Measurements from ENCODE around the gene MAGI1.

MAGI1 gene

DNA sequence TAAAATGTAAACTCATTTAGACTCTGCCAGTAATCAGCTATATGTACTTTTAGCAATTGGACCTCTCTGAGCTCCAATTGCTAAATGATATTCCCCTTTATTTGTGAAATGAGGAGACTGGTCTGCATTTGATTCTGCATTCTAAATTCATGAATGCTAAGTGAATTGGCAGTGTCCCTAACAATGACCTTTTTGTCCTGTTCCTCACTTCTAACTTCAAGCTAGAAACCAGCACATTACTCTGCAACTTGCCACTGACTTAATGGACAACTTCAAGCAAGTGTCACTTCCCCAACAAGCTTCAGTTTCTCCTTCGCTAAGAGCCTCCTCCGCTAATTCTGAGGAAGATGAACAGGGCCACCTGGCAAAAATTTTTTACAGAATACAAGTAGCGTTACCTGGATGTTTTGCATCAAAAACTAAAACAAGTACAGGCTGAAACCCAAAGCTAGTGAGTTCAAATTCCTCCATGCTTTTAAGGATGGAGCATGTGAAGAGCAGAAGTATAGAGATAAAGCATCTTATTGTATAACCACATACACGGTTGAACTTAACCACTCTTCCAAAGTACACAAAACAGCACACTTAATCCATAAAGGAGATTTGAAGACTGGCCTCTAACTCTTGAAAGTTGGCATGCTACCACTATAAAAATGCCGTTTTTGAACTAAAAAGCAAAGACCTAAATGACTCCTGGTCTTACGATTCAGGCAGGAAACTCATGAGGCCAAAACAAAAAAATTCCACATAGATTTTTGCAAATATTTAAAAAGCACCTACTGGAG is 207.6 kb downstream of the MAGI1 start:
- no peak for TF ChIP-seq ZFP3 (CRISPR knock-in tag; IDR thresholded peaks at IDR 0.05)
- no peak for TF ChIP-seq RARB (CRISPR knock-in tag; IDR thresholded peaks at IDR 0.05)
- no peak for TF ChIP-seq ARNTL (CRISPR knock-in tag; IDR thresholded peaks at IDR 0.05; ENCODE audit: borderline replicate concordance, low read depth)
- TF ChIP-seq ZNF70 (CRISPR knock-in tag; IDR thresholded peaks at IDR 0.05): no peak
- no peak for TF ChIP-seq OSR1 (CRISPR knock-in tag; IDR thresholded peaks at IDR 0.05)
- no peak for TF ChIP-seq ESRRG (CRISPR knock-in tag; IDR thresholded peaks at IDR 0.05)
- TF ChIP-seq GLIS3 (CRISPR knock-in tag; IDR thresholded peaks at IDR 0.05): no peak
- TF ChIP-seq, protein P1, sequence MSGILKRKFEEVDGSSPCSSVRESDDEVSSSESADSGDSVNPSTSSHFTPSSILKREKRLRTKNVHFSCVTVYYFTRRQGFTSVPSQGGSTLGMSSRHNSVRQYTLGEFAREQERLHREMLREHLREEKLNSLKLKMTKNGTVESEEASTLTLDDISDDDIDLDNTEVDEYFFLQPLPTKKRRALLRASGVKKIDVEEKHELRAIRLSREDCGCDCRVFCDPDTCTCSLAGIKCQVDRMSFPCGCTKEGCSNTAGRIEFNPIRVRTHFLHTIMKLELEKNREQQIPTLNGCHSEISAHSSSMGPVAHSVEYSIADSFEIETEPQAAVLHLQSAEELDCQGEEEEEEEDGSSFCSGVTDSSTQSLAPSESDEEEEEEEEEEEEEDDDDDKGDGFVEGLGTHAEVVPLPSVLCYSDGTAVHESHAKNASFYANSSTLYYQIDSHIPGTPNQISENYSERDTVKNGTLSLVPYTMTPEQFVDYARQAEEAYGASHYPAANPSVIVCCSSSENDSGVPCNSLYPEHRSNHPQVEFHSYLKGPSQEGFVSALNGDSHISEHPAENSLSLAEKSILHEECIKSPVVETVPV (CRISPR knock-in tag; IDR thresholded peaks at IDR 0.05): no peak
- TF ChIP-seq SNAI2 (CRISPR knock-in tag; IDR thresholded peaks at IDR 0.05): no peak
- TF ChIP-seq, protein P2, sequence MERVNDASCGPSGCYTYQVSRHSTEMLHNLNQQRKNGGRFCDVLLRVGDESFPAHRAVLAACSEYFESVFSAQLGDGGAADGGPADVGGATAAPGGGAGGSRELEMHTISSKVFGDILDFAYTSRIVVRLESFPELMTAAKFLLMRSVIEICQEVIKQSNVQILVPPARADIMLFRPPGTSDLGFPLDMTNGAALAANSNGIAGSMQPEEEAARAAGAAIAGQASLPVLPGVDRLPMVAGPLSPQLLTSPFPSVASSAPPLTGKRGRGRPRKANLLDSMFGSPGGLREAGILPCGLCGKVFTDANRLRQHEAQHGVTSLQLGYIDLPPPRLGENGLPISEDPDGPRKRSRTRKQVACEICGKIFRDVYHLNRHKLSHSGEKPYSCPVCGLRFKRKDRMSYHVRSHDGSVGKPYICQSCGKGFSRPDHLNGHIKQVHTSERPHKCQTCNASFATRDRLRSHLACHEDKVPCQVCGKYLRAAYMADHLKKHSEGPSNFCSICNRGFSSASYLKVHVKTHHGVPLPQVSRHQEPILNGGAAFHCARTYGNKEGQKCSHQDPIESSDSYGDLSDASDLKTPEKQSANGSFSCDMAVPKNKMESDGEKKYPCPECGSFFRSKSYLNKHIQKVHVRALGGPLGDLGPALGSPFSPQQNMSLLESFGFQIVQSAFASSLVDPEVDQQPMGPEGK (CRISPR knock-in tag; IDR thresholded peaks at IDR 0.05; ENCODE audit: borderline replicate concordance): no peak
- no peak for TF ChIP-seq BACH2 (CRISPR knock-in tag; IDR thresholded peaks at IDR 0.05; ENCODE audit: borderline replicate concordance)
- TF ChIP-seq CSDC2 (CRISPR knock-in tag; IDR thresholded peaks at IDR 0.05): no peak

DNA sequence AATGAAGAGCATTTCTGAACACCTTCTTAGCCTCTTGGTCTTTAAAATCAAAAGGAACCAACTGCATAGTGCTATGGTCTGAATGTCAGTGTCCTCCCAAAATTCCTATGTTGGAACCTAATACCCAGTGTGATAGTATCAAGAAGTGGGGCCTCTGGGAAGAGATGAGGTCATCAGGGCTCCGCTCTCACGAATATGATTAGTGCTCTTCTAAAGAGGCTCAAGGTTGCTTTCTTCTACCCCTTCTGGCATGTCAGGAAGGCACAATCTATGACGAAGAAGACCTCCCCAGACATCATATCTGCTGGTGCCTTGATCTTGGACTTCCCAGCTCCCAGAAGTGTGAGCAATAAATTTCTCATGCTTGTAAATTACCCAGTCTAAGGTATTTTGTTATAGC is 209.5 kb downstream of the MAGI1 start:
- TF ChIP-seq PPARA (CRISPR knock-in tag; IDR thresholded peaks at IDR 0.05; ENCODE audit: borderline replicate concordance) (no peak), ZNF565 (CRISPR knock-in tag; conservative IDR thresholded peaks at IDR 0.05; ENCODE audit: low read depth) (no peak), CSDC2 (CRISPR knock-in tag; IDR thresholded peaks at IDR 0.05) (no peak), TCF4 (CRISPR knock-in tag; IDR thresholded peaks at IDR 0.05; ENCODE audit: borderline replicate concordance) (no peak), OSR1 (CRISPR knock-in tag; IDR thresholded peaks at IDR 0.05) (no peak), ZC3H10 (CRISPR knock-in tag; IDR thresholded peaks at IDR 0.05) (no peak), ISL1 (CRISPR knock-in tag; IDR thresholded peaks at IDR 0.05) (no peak), BACH2 (CRISPR knock-in tag; IDR thresholded peaks at IDR 0.05; ENCODE audit: borderline replicate concordance) (no peak)
- no peak for ATAC-seq

More for the DNA sequence above, 207.6 kb downstream of the MAGI1 start:
- peak; percentile 8; the same call in 1 of the 3 replicates for ATAC-seq

DNA sequence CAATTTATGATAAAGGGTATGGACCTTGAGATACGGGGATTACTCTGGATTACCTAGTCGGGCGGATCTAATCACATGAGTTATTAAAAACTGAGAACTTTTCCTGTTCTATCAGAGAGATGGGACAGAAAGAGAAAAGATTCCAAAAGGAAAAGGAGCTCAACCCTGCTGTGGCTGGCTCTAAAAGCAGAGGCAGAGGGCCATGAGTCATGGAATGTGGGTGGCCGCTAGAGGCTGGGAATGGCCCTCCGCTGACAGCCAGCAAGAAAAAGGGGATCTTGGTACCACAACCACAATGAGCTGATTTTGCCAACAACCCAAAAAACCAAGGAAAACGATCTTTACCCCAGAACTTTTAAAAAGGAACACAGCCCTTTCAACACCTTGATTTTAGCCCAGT is 210.0 kb downstream of the MAGI1 start:
- ATAC-seq: peak; percentile 48; the same call in 1 of the 3 replicates
- no peak for TF ChIP-seq ARNTL (CRISPR knock-in tag; IDR thresholded peaks at IDR 0.05; ENCODE audit: borderline replicate concordance, low read depth)

DNA sequence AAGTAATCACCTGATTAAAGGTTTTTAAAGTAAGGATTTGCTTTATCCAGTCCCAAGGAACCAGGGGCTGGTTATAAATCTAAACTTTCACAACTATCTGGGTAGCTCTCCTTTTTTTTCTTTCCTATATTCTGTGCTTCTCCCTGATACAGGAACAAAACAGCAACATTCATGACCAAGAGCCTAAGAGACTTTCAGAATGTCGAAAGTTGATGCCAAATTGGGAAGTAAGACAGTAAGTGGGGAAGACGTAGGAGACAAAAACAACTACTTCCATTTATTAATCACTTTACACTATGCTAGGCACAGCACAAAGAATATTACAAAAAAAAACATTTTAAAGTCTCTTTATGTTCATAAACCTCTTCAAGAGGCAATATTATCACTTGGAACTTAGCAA is 211.6 kb downstream of the MAGI1 start:
- TF ChIP-seq ZNF8 (CRISPR knock-in tag; IDR thresholded peaks at IDR 0.05) (no peak), ESRRG (CRISPR knock-in tag; IDR thresholded peaks at IDR 0.05) (no peak), ZC3H10 (CRISPR knock-in tag; IDR thresholded peaks at IDR 0.05) (no peak), OSR1 (CRISPR knock-in tag; IDR thresholded peaks at IDR 0.05) (no peak), ZFP3 (CRISPR knock-in tag; IDR thresholded peaks at IDR 0.05) (no peak), GLIS3 (CRISPR knock-in tag; IDR thresholded peaks at IDR 0.05) (no peak), RARB (CRISPR knock-in tag; IDR thresholded peaks at IDR 0.05) (no peak), SNAI2 (CRISPR knock-in tag; IDR thresholded peaks at IDR 0.05) (no peak), CSDC2 (CRISPR knock-in tag; IDR thresholded peaks at IDR 0.05) (no peak), ZNF70 (CRISPR knock-in tag; IDR thresholded peaks at IDR 0.05) (no peak), TCF4 (CRISPR knock-in tag; IDR thresholded peaks at IDR 0.05; ENCODE audit: borderline replicate concordance) (no peak), PPARA (CRISPR knock-in tag; IDR thresholded peaks at IDR 0.05; ENCODE audit: borderline replicate concordance) (no peak)
- TF ChIP-seq, protein P3, sequence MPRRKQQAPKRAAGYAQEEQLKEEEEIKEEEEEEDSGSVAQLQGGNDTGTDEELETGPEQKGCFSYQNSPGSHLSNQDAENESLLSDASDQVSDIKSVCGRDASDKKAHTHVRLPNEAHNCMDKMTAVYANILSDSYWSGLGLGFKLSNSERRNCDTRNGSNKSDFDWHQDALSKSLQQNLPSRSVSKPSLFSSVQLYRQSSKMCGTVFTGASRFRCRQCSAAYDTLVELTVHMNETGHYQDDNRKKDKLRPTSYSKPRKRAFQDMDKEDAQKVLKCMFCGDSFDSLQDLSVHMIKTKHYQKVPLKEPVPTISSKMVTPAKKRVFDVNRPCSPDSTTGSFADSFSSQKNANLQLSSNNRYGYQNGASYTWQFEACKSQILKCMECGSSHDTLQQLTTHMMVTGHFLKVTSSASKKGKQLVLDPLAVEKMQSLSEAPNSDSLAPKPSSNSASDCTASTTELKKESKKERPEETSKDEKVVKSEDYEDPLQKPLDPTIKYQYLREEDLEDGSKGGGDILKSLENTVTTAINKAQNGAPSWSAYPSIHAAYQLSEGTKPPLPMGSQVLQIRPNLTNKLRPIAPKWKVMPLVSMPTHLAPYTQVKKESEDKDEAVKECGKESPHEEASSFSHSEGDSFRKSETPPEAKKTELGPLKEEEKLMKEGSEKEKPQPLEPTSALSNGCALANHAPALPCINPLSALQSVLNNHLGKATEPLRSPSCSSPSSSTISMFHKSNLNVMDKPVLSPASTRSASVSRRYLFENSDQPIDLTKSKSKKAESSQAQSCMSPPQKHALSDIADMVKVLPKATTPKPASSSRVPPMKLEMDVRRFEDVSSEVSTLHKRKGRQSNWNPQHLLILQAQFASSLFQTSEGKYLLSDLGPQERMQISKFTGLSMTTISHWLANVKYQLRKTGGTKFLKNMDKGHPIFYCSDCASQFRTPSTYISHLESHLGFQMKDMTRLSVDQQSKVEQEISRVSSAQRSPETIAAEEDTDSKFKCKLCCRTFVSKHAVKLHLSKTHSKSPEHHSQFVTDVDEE (CRISPR knock-in tag; IDR thresholded peaks at IDR 0.05): no peak
- TF ChIP-seq, protein P4, sequence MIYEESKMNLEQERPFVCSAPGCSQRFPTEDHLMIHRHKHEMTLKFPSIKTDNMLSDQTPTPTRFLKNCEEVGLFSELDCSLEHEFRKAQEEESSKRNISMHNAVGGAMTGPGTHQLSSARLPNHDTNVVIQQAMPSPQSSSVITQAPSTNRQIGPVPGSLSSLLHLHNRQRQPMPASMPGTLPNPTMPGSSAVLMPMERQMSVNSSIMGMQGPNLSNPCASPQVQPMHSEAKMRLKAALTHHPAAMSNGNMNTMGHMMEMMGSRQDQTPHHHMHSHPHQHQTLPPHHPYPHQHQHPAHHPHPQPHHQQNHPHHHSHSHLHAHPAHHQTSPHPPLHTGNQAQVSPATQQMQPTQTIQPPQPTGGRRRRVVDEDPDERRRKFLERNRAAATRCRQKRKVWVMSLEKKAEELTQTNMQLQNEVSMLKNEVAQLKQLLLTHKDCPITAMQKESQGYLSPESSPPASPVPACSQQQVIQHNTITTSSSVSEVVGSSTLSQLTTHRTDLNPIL (CRISPR knock-in tag; IDR thresholded peaks at IDR 0.05; ENCODE audit: low read depth): no peak
- TF ChIP-seq, protein P2 (CRISPR knock-in tag; IDR thresholded peaks at IDR 0.05; ENCODE audit: borderline replicate concordance): no peak
- TF ChIP-seq, protein P5, sequence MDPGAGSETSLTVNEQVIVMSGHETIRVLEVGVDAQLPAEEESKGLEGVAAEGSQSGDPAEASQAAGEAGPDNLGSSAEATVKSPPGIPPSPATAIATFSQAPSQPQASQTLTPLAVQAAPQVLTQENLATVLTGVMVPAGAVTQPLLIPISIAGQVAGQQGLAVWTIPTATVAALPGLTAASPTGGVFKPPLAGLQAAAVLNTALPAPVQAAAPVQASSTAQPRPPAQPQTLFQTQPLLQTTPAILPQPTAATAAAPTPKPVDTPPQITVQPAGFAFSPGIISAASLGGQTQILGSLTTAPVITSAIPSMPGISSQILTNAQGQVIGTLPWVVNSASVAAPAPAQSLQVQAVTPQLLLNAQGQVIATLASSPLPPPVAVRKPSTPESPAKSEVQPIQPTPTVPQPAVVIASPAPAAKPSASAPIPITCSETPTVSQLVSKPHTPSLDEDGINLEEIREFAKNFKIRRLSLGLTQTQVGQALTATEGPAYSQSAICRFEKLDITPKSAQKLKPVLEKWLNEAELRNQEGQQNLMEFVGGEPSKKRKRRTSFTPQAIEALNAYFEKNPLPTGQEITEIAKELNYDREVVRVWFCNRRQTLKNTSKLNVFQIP (CRISPR knock-in tag; IDR thresholded peaks at IDR 0.05; ENCODE audit: borderline replicate concordance, low read depth): no peak

More for the DNA sequence above, 211.6 kb downstream of the MAGI1 start:
- ATAC-seq: no peak
